HUES48 (cell line): ENCODE measurements around the gene LRG1.

Experiments used
- H3K27ac ChIP-seq: one replicate; pipeline ENCODE4 v1.7.0; 2013; ENCODE audit warnings: low read depth, low read length, inconsistent platforms
- H3K27me3 ChIP-seq: 2 replicates; pipeline ENCODE4 v1.6.1; 2013; ENCODE audit warnings: mild to moderate bottlenecking, low read length; ENCODE audit not compliant: control insufficient read depth, insufficient read depth
- H3K36me3 ChIP-seq: 2 replicates; pipeline ENCODE4 v1.6.1; 2013; ENCODE audit warnings: low read length; ENCODE audit not compliant: control insufficient read depth, insufficient read depth
- H3K4me1 ChIP-seq: 2 replicates; pipeline ENCODE4 v1.6.1; 2013; ENCODE audit warnings: mild to moderate bottlenecking, low read length; ENCODE audit not compliant: control insufficient read depth, insufficient read depth
- H3K4me3 ChIP-seq: 2 replicates; pipeline ENCODE4 v1.5.1; 2013; ENCODE audit warnings: mild to moderate bottlenecking, low read depth, low read length
- H3K9ac ChIP-seq: 2 replicates; pipeline ENCODE4 v1.6.1; 2013; ENCODE audit warnings: mild to moderate bottlenecking, low read depth, low read length, moderate library complexity
- H3K9me3 ChIP-seq: 2 replicates; pipeline ENCODE4 v1.6.1; 2013; ENCODE audit warnings: low read length; ENCODE audit not compliant: control insufficient read depth, insufficient read depth

The LRG1 gene

DNA sequence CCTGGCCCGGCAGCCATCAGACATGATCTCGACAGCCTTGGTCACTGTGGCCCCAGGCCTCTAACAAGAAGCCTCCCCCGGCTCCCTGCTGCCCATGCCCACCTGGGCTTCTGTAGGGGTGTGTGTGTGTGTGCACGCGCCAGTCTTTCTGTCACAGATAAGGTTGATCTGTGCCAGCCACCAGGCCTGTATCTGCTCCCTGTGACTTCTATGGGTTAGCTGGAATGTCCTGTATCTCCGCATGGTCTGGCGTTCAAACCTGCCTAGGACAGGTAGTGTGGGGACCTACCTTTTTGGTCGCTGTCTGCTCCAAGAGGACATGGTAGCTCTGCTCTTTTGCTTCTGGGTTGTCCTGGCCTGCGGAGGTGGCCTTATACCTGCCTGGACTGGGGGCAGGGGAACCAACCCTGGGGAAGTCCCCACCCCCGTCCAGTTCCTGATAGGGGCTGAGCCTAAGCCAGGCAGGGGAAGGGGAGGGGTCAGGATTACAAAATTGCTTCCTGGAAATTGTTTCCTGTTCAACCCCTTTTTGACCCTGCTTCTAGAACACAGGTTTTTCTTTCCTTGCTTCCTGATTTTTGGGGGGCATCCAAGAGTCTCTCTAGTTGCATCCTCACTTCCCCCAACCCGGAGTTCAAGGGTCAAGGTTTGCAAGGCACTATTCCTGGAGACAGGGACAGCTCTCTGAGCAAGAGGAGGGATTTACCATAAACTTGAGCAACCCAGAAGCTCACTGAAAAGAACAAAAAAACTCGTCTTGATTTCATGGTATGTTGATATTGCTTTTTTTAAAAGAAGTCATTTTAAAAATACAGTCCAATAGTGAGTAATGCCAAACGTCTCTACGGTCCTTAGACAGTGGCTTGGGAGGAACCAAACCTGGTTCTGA lies at the start of gene LRG1:
Gene LRG1 (minus strand): TSS at position 344 of the 889 bp plus-strand sequence. CDS start 23 bp downstream, at position 321.
- H3K36me3 ChIP-seq: no peaks in the 10 kb centered on the region
- peak within 1 kb of the TSS; percentile 18 for H3K27ac ChIP-seq
- 0 out of 2 replicates have a peak, but pooled peaks cover 5% of the 10 kb centered on the region for H3K4me1 ChIP-seq
- H3K9ac ChIP-seq: no peak within 1 kb of the TSS
- H3K27me3 ChIP-seq: peaks cover 4% of the 10 kb centered on the region; the same call in 1 of the 2 replicates
- no peaks in the 10 kb centered on the region for H3K9me3 ChIP-seq
- no peak within 1 kb of the TSS for H3K4me3 ChIP-seq

DNA sequence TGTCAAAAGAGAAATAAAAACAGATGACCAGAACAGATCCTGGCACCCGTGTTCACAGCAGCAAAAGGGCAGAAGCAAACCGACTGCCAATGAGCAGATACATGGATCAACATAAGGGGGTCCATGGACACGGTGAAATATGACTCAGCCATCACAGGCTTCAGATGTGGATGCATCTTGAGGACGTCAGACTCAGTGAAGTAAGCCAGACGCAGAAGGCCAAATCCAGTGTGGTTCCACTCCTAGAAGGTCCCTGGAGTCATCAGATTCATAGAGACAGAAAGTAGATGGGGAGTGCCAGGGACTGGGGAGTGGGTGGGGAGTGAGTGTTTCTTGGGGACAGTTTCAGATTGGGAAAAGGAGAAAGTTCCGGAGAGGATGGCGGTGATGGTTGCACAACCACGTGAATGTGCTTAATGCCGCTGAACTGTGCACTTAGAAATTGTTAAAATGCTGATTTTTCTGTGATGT lies 48.5 kb upstream of the LRG1 start:
- H3K4me1 ChIP-seq: no peaks in the 10 kb centered on the region; the same call in 1 of the 2 replicates
- no peak overlapping the region for H3K27ac ChIP-seq
- no peaks in the 10 kb centered on the region for H3K9me3 ChIP-seq
- H3K27me3 ChIP-seq: peaks cover 14% of the 10 kb centered on the region
- no peak overlapping the region for H3K4me3 ChIP-seq
- H3K36me3 ChIP-seq: no peaks in the 10 kb centered on the region
- no peak overlapping the region for H3K9ac ChIP-seq

DNA sequence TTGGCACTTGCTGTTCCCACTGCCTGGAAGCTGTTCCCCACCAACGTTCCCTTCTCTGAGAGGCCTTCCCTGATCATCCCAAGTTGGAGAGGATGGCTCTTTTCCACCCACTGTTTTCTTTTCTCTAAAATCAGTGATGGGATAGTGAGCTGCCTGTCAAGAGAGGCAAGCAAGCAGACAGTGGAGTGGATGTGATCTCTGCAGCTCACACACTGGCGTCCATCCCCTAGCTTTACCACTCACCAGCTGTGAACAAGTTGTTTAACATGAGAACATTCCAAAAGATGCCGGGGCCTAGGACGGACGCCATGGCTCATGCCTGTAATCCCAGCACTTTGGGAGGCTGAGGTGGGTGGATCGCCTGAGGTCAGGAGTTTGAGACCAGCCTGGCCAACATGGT lies 47.7 kb upstream of the LRG1 start:
- no peak overlapping the region for H3K4me3 ChIP-seq
- no peak overlapping the region for H3K9ac ChIP-seq
- H3K4me1 ChIP-seq: no peaks in the 10 kb centered on the region; the same call in 1 of the 2 replicates
- H3K9me3 ChIP-seq: no peaks in the 10 kb centered on the region
- no peaks in the 10 kb centered on the region for H3K36me3 ChIP-seq
- H3K27me3 ChIP-seq: peaks cover 14% of the 10 kb centered on the region
- H3K27ac ChIP-seq: no peak overlapping the region

DNA sequence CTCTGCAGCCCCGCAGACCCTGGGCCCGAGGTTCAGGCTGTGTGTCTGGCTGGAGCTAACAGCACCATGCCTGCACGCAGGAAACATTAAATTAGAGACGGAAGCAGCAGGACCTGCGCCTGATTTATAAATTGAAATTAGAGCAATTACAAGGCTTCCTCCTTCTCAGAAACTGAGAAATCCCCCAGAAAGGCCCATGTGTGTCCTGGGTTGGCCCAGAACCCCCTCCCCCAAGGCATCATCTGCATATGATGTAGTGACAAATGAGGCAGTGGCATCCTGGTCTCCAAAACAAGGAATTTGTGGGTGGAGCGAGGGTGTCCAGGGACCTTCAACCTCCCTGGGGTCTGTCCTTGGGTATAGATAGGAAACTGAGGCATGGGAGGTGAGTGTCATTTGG lies 46.9 kb upstream of the LRG1 start:
- H3K4me3 ChIP-seq: no peak overlapping the region
- H3K9me3 ChIP-seq: no peaks in the 10 kb centered on the region
- H3K4me1 ChIP-seq: no peaks in the 10 kb centered on the region; the same call in 1 of the 2 replicates
- H3K27ac ChIP-seq: no peak overlapping the region
- no peaks in the 10 kb centered on the region for H3K36me3 ChIP-seq
- peaks cover 20% of the 10 kb centered on the region for H3K27me3 ChIP-seq
- no peak overlapping the region for H3K9ac ChIP-seq

DNA sequence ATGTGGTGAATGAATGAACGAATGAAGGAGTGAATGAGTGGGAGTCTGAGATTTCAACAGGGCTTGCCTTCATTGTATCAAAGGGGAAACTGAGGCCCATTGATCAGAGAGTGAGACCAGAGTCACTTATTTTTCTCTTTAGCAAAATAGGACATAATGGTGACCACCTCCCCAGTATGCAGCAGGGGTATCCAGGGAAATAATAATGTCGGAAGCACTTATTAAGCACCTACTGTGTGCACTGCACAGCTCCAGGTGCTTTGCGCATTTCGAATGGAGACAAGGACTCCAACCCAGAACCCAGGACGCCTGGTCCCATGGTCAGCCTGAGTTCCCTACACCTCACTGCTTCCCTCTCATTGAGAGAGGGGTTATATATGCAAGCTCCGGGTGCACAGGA lies 46.4 kb upstream of the LRG1 start:
- H3K9ac ChIP-seq: no peak overlapping the region
- H3K4me1 ChIP-seq: no peaks in the 10 kb centered on the region; the same call in 1 of the 2 replicates
- H3K9me3 ChIP-seq: no peaks in the 10 kb centered on the region
- H3K27ac ChIP-seq: no peak overlapping the region
- H3K4me3 ChIP-seq: no peak overlapping the region
- H3K27me3 ChIP-seq: peaks cover 20% of the 10 kb centered on the region
- no peaks in the 10 kb centered on the region for H3K36me3 ChIP-seq

DNA sequence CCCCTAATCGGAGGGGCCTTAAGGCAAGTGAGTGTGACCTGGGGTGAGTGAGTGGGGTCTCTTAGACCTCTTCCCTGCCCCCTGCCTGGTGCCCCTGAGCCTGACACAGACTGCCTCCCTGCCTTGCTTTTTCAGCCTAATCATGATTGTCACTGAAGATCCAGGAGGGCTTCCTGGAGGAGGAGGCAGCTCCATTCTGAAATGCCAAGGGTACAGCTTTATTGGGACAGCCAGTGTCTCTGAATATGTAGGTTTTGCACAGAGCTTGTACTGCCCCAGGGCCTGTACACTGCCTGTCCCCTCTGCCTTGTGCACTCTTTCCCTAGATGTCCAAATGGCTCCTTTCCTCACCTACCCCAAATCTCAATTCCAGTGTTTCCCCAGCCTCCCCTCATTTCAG lies 45.7 kb upstream of the LRG1 start:
- Histone ChIP-seq H3K9me3 (no peaks in the 10 kb centered on the region), H3K9ac (no peak overlapping the region), H3K4me1 (no peaks in the 10 kb centered on the region; the same call in 1 of the 2 replicates), H3K4me3 (no peak overlapping the region), H3K27ac (no peak overlapping the region), H3K36me3 (no peaks in the 10 kb centered on the region), H3K27me3 (peaks cover 20% of the 10 kb centered on the region)

- H3K4me3 ChIP-seq: peak overlapping the region; percentile 64
- H3K4me1 ChIP-seq: no peaks in the 10 kb centered on the region; the same call in 1 of the 2 replicates
- H3K36me3 ChIP-seq: no peaks in the 10 kb centered on the region
- H3K27me3 ChIP-seq: peaks cover 20% of the 10 kb centered on the region
- H3K9me3 ChIP-seq: no peaks in the 10 kb centered on the region
- no peak overlapping the region for H3K9ac ChIP-seq
- H3K27ac ChIP-seq: no peak overlapping the region
Observed at GRCh38 chr19:4584670-4585460, 45.0 kb upstream of the LRG1 start.

DNA sequence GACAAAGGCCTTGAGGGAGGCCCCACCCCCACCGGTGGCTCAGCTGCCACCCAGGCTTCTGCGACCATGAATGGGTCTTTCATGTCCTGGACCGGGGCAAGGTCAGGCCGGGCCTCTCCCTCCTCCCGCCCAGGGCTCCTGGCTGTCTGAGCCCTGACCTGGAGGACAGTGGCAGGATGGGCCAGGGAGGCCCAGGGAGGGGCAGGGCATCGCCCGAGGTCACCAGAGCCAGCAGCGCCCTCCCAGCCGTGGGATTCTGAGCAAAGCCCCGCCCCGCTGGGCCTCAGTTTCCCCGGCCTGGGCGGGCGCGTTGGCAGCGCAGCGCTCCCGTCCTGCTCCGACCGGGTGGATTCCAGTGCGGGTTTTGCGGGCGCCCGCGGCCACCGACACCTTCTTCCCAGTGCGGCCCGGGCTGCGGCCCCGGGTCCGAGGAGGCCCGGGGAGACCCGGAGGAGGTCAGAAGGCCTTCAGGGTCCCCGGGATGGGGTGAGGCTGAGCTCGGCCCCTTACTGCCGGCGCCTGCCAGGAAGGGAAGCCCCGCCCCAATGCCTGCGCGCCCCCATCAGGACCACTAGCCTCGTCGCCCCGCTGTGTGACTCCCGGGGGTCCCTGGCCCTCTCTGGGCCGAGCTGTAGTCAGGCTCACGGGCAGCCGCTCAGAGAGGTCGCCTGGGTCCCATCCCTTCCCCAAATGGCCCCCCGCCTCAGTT lies 44.3 kb upstream of the LRG1 start:
- H3K9me3 ChIP-seq: no peaks in the 10 kb centered on the region
- H3K4me1 ChIP-seq: no peaks in the 10 kb centered on the region; the same call in 1 of the 2 replicates
- H3K27ac ChIP-seq: peak overlapping the region; percentile 20
- H3K27me3 ChIP-seq: peaks cover 20% of the 10 kb centered on the region
- no peak overlapping the region for H3K9ac ChIP-seq
- H3K36me3 ChIP-seq: no peaks in the 10 kb centered on the region
- H3K4me3 ChIP-seq: peak overlapping the region; percentile 64

DNA sequence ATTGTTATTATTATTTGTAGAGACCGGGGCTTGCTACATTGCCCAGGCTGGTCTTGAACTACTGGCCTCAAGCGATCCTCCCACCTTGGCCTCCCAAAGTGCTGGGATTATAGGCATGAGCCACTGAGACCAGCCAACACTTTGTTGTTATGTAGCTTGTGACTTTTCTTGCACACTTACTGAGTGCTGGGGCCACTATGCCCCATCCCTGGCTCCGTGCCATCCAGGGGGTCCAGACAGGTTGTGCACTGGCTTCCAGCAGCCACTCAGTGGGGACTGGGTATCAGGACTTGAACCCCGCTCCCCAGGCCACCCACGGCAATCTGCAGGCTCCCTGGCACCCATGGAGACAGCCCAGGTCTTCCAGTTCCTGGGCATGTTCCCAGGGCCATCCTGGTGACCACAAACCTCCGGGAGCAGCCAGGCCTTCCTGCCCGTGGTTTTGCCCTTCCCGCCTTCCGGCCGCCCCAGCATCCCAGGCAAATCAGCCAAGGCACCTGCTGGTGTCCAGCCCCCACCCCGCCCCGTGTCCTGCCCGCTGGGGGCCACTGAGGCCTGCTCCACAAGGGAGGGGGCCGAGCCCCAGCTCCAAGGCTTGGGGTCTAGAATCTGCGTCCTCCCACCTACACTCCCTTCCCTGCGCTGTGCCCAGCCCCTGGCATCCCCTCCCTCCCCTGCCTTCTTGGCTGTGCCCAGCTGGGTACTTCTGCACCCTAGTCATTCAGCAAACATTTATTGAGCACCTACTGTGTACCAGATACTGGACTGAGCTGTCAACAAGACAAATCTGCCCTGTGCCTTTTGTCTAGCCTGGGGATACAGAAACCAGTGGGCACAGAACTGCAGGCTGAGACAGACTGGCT lies 43.4 kb upstream of the LRG1 start:
- Histone ChIP-seq H3K27me3 (peaks cover 20% of the 10 kb centered on the region), H3K4me3 (no peak overlapping the region), H3K4me1 (no peaks in the 10 kb centered on the region; the same call in 1 of the 2 replicates), H3K9me3 (no peaks in the 10 kb centered on the region), H3K9ac (no peak overlapping the region), H3K27ac (no peak overlapping the region), H3K36me3 (no peaks in the 10 kb centered on the region)
